ENCODE measurements around the gene GPR84. TPM values are rescaled to one million over a fixed set of nuclear protein-coding genes. Genes with fewer than 3 reads are reported as not detected.

The GPR84 gene
- total and polyA plus RNA-seq, 2 donors (not counting 3 experiments of a cell fraction or from before 2014, with no cell fraction given): not detected

- no peak overlapping the region for H3K4me2 ChIP-seq (ENCODE audit: insufficient read depth, low read length)
- ChIA-PET CTCF (interaction anchor here (0.5 to 5.4 kb wide), 14 partner anchors 8 to 117 kb away, joined by 3 to 61 read pairs (median 4); partner anchors contain the start of gene COPZ1), POLR2A (interaction anchor here (1.3 kb wide), 1 partner anchor 57 kb away, joined by 4 read pairs; the partner anchor contains the start of genes CBX5 and HNRNPA1)
- no peak overlapping the region for H3K27ac ChIP-seq (ENCODE audit: insufficient read depth, low read depth, low read length)
- H3K36me3 ChIP-seq (ENCODE audit: control insufficient read depth in 2 of 2, extremely low read depth in 1 of 2, insufficient read depth in 2 of 2, low read length in 2 of 2): peaks cover 8 to 9% of the 10 kb centered on the region in 2 experiments
- no peaks in the 10 kb centered on the region for H3K4me1 ChIP-seq (ENCODE audit: control insufficient read depth, extremely low read depth, insufficient read depth, low read length)
- H3K79me2 ChIP-seq (ENCODE audit: control insufficient read depth, insufficient read depth, low read length): peaks cover 10% of the 10 kb centered on the region
- no TSS peak for BruUV-seq (replicated peaks)
- H3K4me3 ChIP-seq (replicated peaks in 1 of 3; ENCODE audit: insufficient read depth in 1 of 3, low read depth in 1 of 3, low read length in 3 of 3): no peak overlapping the region
- DNase-seq (ENCODE audit: low read depth, low spot score) (no peak), FAIRE-seq (no peak)
- H3K27me3 ChIP-seq (ENCODE audit: control insufficient read depth in 2 of 2, insufficient read depth in 2 of 2, low read length in 2 of 2): no peaks in the 10 kb centered on the region
- H2AFZ ChIP-seq (ENCODE audit: low read depth, low read length): no peak overlapping the region
- no peak overlapping the region for H3K9ac ChIP-seq (replicated peaks; ENCODE audit: extremely low read depth, insufficient read depth, low read length)
- no peak for TF ChIP-seq EZH2 (IDR thresholded peaks at IDR 0.05; ENCODE audit: borderline replicate concordance, low read depth, low read length, severe bottlenecking)
- no peak for TF ChIP-seq GATA2 (IDR thresholded peaks at IDR 0.05; ENCODE audit: insufficient read depth, insufficient read length, low read depth, low read length)
- no peak for TF ChIP-seq MAX (IDR thresholded peaks at IDR 0.05; ENCODE audit: insufficient read depth, insufficient read length)
- TF ChIP-seq JUN (IDR thresholded peaks at IDR 0.05; ENCODE audit: borderline replicate concordance, insufficient read depth, insufficient read length, low read depth): no peak
- no peak for TF ChIP-seq POLR2A (IDR thresholded peaks at IDR 0.05; ENCODE audit: low read depth, low read length)
- TF ChIP-seq MYC (IDR thresholded peaks at IDR 0.05; ENCODE audit: low read depth, low read length): no peak
- no peak for TF ChIP-seq CTCF (IDR thresholded peaks at IDR 0.05; ENCODE audit: extremely low read depth in 1 of 2, insufficient read depth in 1 of 2, low read depth in 1 of 2, low read length in 2 of 2)
- no peak for TF ChIP-seq POLR2AphosphoS5 (IDR thresholded peaks at IDR 0.05; ENCODE audit: insufficient read depth, low read depth, low read length)
- TF ChIP-seq FOS (IDR thresholded peaks at IDR 0.05; ENCODE audit: borderline replicate concordance, insufficient read depth, low read length): no peak
- H4K20me1 ChIP-seq (replicated peaks; ENCODE audit: control insufficient read depth, extremely low read depth, insufficient read depth, low read length): no peaks in the 10 kb centered on the region
- H3K9me3 ChIP-seq (replicated peaks; ENCODE audit: control insufficient read depth, insufficient read depth, low read length): no peaks in the 10 kb centered on the region
- dilution Hi-C loops (cut with MboI; ENCODE audit: extremely low pct_ligation_motif_present, low sequenced_read_pairs): no loop called here
- intact Hi-C loops (cut with micrococcal nuclease): loop anchor here (1.0 kb wide), 1 partner anchor 42 kb away; no protein-coding TSS in a partner anchor
- H3K9me1 ChIP-seq (replicated peaks; ENCODE audit: control insufficient read depth, extremely low read depth, insufficient read depth, low read length): no peaks in the 10 kb centered on the region
Observed at GRCh38 chr12:54337280-54337842, 26.9 kb downstream of the GPR84 start.

All from endothelial cell of umbilical vein (primary cell).